Activated CD4-positive, alpha-beta memory T cell treated with anti-CD3 and anti-CD28 coated beads, Interleukin-2, amount 10 ng/mL, durations not matched to agents 7 days and 5 days (primary cell): Measurements from ENCODE around the gene SDK1. TPM values are rescaled to one million over a fixed set of nuclear protein-coding genes. Genes with fewer than 3 reads are reported as not detected.

Source experiments
- CTCF ChIA-PET: fragments of 350-600 bp; sonication (Branson Sonifier 250); formaldehyde crosslinking; loops from one replicate; lab custom pipeline; 2021; ENCODE audit warnings: antibody characterized with exemption, inconsistent platforms; lab: Charles Lee
- POLR2A ChIA-PET: fragments of 350-600 bp; sonication (Branson Sonifier 250); formaldehyde crosslinking; loops from one replicate; lab custom pipeline; 2021; ENCODE audit warnings: antibody characterized with exemption; lab: Charles Lee
- DNase-seq: peaks from one replicate; pipeline ENCODE4 v3.0.0-alpha.2; 2020
- H3K27ac Mint-ChIP-seq: one replicate; pipeline ENCODE4 v1.8.0; 2021; ENCODE audit warnings: mild to moderate bottlenecking, mixed read lengths
- H3K27me3 Mint-ChIP-seq: one replicate; pipeline ENCODE4 v1.8.0; 2021; ENCODE audit warnings: mixed read lengths
- H3K36me3 Mint-ChIP-seq: one replicate; pipeline ENCODE4 v1.8.0; 2021; ENCODE audit warnings: low read depth, mixed read lengths
- H3K4me1 Mint-ChIP-seq: one replicate; pipeline ENCODE4 v1.8.0; 2021; ENCODE audit warnings: mixed read lengths
- H3K4me3 Mint-ChIP-seq: one replicate; pipeline ENCODE4 v1.8.0; 2021; ENCODE audit warnings: mild to moderate bottlenecking, mixed read lengths
- H3K9me3 Mint-ChIP-seq: one replicate; pipeline ENCODE4 v1.8.0; 2021; ENCODE audit warnings: mixed read lengths
- total RNA-seq, 2 experiments: library from RNA; stranded (reverse); gene quantifications; one replicate each; pipeline ENCODE4 v1.2.3, GENCODE V29; 2021

The SDK1 gene
- total RNA-seq, 2 experiments from 2014 or later, result 0.03 to 0.05 TPM

DNA sequence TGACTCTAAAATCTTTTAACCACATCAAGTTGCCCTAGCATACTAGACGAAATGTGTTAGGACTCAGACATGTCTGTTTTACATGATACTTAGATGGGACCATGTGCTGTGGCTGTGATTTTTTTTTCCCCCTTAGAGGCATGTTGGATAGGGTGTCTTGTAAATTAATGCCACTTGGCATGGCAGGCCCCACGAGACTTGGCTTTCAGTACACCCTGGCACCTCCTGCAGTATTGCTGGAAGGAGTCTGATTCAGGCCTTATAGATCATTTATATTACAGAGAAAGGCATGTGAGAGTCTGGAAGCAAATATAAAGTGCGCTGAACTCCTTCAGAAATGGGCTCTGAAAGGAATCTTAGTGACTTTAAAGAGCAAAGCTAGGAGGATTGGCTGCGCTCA is 494.1 kb downstream of the SDK1 start:
- DNase-seq, result no peak
- Mint-ChIP-seq H3K27me3 (no peaks in the 10 kb centered on the region), H3K27ac (no peak overlapping the region), H3K36me3 (no peaks in the 10 kb centered on the region), H3K4me3 (no peak overlapping the region), H3K9me3 (no peaks in the 10 kb centered on the region), H3K4me1 (no peaks in the 10 kb centered on the region)
- POLR2A ChIA-PET, result no interaction called here
- CTCF ChIA-PET, result no interaction called here

DNA sequence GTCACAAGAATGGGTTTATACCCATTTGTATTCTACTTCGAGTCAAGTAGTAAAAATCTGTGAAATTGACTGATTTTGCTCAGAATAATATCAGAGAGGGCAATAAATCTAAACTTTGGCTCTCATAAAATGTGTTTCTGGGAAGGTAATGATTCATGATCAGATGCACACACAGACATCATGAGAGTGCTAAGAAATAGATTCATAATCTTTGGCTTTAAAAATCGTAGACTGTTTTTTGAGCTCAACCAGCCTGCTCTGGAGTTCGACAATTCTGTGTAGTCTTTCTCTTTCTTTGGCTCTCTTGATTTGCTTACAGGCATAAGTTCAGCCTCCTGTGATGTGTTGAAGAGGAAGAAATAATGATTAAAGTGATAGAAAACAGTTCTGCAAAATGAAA is 494.7 kb downstream of the SDK1 start:
- no peak for DNase-seq
- Mint-ChIP-seq H3K4me3 (no peak overlapping the region), H3K4me1 (no peaks in the 10 kb centered on the region), H3K27me3 (no peaks in the 10 kb centered on the region), H3K9me3 (no peaks in the 10 kb centered on the region), H3K36me3 (no peaks in the 10 kb centered on the region), H3K27ac (no peak overlapping the region)
- POLR2A ChIA-PET, result no interaction called here
- CTCF ChIA-PET, result no interaction called here

DNA sequence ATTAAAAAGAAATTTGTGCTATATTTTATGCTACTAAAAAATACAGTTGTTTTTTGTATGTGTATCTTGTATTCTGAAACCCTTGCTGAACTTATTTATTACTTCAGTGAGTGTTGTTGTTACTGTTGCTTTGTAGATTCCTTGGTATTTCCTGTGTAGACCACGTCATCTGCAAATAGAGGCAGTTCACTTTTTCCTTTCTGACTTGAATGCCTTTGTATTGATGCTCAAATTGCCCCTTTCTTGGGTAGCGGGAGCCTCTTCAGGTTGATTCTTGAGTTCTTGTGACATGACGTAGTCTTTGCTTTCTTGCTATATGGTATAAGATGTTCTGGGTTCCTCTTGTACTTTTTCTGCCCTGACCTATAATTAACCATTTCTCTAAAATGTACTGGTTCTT is 504.1 kb downstream of the SDK1 start:
- no peaks in the 10 kb centered on the region for H3K9me3 Mint-ChIP-seq

DNA sequence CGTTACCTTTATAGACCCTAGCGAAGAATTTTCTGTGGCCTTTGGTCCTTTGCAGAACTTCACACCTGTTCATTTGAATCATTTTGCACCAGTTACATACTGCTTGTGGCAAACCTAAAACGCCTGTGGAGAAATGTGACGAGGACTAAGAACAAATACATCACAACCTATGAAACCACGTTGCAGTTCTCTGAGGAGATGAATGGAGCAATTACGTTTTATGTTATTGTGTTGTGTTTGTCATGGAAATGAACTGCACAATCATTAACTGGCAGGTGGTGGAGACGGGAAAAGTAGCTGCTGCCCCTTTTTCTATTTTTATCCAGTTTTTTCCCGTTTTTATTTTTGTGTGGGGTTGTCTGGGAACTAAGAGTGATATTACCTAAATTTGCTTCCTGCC is 505.5 kb downstream of the SDK1 start:
- H3K27ac Mint-ChIP-seq, result no peak overlapping the region
- H3K4me3 Mint-ChIP-seq, result no peak overlapping the region
- peaks cover 3% of the 10 kb centered on the region for H3K27me3 Mint-ChIP-seq
- no peaks in the 10 kb centered on the region for H3K36me3 Mint-ChIP-seq
- no peaks in the 10 kb centered on the region for H3K4me1 Mint-ChIP-seq
- POLR2A ChIA-PET, result no interaction called here
- H3K9me3 Mint-ChIP-seq, result no peaks in the 10 kb centered on the region
- no peak for DNase-seq
- CTCF ChIA-PET, result no interaction called here

More for the DNA sequence above, 504.1 kb downstream of the SDK1 start:
- no peak for DNase-seq
- Mint-ChIP-seq H3K27ac (no peak overlapping the region), H3K4me1 (no peaks in the 10 kb centered on the region), H3K36me3 (no peaks in the 10 kb centered on the region), H3K4me3 (no peak overlapping the region), H3K27me3 (peaks cover 3% of the 10 kb centered on the region)
- POLR2A ChIA-PET, result no interaction called here
- CTCF ChIA-PET, result no interaction called here

DNA sequence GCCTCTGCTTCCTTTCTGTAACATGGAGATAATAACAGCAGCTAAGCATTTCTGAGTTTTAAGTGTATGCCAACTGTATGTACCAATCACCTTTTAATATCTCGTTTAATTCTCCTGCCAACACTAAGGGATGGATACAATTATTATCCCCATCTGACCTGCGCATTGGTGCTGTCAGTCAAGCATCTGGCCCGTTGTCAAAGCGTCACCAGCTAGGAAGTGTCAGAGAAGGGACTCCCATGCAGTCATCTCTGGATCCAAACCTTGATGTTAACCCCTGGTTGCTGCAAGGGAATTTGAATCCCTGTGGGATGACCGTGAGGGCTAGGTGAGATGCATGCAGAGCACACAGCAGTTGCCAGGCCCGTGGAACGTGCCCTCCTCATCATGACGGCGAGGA is 506.8 kb downstream of the SDK1 start:
- ChIA-PET POLR2A (no interaction called here), CTCF (no interaction called here)
- Mint-ChIP-seq H3K4me1 (no peaks in the 10 kb centered on the region), H3K4me3 (no peak overlapping the region), H3K9me3 (no peaks in the 10 kb centered on the region), H3K36me3 (no peaks in the 10 kb centered on the region), H3K27ac (no peak overlapping the region), H3K27me3 (peaks cover 3% of the 10 kb centered on the region)
- no peak for DNase-seq

DNA sequence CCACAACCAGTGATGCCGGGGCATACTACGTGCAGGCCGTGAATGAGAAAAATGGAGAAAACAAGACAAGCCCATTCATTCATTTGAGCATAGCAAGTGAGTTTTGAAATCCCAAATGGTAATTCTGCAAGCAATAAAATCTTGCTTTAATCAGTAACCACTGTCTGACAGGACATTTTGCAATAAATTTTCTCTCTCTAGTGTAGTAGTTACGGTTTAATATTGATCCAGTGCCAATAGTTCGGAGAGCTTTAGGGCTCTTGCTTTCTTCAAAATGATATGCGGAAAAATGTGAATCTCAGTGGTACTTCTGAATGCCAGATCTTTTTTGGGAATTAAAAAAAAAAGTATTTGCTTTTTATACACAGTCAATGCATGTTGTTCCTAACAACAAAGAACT is 520.4 kb downstream of the SDK1 start:
- CTCF ChIA-PET, result no interaction called here
- Mint-ChIP-seq H3K27ac (no peak overlapping the region), H3K9me3 (no peaks in the 10 kb centered on the region), H3K36me3 (no peaks in the 10 kb centered on the region), H3K4me3 (no peak overlapping the region), H3K4me1 (no peaks in the 10 kb centered on the region), H3K27me3 (no peaks in the 10 kb centered on the region)
- POLR2A ChIA-PET, result no interaction called here
- no peak for DNase-seq

DNA sequence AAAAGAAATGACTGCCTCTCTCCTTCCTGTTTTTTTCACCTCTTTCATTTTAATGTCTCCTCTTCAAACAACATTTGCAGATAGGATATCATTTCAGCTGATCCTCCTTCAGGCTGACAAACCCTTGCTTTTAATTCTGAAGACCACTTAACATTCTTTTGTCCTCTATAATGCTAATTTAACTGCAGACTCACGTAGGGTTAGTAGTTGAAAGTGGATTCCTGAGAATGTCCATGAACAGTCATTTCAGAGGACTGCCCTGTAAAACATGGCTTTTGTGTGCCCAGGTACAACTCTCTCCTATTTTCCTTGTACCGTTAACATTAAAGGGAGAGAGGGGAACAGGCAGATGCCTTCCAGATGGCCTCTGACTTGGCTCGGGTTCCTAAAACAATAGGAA is 524.4 kb downstream of the SDK1 start:
- Mint-ChIP-seq H3K9me3 (no peaks in the 10 kb centered on the region), H3K36me3 (no peaks in the 10 kb centered on the region), H3K4me1 (no peaks in the 10 kb centered on the region), H3K27ac (no peak overlapping the region), H3K4me3 (no peak overlapping the region), H3K27me3 (no peaks in the 10 kb centered on the region)
- ChIA-PET POLR2A (no interaction called here), CTCF (no interaction called here)
- DNase-seq, result no peak

DNA sequence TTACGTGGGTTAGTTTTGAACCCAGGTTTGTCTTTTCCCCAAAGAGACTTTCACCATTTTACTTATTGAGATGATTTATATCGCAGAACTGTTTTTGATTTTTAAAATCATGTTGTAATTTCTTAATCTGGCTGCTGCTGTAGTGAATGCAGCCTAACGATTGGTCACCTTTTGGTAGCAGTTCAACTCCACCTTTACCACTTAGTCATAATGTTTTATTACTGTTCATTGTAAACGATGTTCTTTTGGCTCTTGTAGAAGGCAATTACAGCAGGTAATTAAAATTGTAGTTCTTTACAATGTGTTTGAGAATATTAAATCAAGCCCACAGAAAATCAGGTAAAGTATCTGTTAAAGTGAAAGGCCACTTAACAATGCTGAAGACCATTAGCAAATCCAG is 531.1 kb downstream of the SDK1 start:
- Mint-ChIP-seq H3K27me3 (no peaks in the 10 kb centered on the region), H3K4me1 (no peaks in the 10 kb centered on the region), H3K4me3 (no peak overlapping the region), H3K9me3 (no peaks in the 10 kb centered on the region), H3K36me3 (no peaks in the 10 kb centered on the region), H3K27ac (no peak overlapping the region)
- ChIA-PET CTCF (no interaction called here), POLR2A (no interaction called here)
- DNase-seq, result no peak

DNA sequence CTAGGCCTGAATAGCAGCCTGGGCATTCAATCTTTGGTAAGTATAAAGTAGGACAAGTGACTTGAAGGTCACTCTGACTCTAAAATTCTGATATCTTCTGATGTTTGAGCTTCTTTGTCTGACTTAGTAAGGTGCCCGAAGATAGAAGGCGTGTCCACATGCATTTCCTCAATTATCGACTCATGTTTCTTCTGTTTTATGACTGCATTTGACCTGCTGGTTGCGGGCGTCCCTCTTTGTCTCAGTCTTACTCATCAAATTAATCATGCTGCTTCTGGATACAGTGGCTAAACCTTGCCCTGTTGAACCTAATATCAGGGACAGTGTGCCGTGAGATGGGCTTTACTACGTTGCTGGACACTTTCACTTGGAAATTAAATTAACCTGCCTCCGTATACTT is 534.1 kb downstream of the SDK1 start:
- H3K4me1 Mint-ChIP-seq, result no peaks in the 10 kb centered on the region
- no peak for DNase-seq
- H3K36me3 Mint-ChIP-seq, result no peaks in the 10 kb centered on the region
- ChIA-PET POLR2A (no interaction called here), CTCF (no interaction called here)
- peaks cover 4% of the 10 kb centered on the region for H3K27me3 Mint-ChIP-seq
- no peak overlapping the region for H3K27ac Mint-ChIP-seq
- H3K4me3 Mint-ChIP-seq, result no peak overlapping the region
- H3K9me3 Mint-ChIP-seq, result no peaks in the 10 kb centered on the region

DNA sequence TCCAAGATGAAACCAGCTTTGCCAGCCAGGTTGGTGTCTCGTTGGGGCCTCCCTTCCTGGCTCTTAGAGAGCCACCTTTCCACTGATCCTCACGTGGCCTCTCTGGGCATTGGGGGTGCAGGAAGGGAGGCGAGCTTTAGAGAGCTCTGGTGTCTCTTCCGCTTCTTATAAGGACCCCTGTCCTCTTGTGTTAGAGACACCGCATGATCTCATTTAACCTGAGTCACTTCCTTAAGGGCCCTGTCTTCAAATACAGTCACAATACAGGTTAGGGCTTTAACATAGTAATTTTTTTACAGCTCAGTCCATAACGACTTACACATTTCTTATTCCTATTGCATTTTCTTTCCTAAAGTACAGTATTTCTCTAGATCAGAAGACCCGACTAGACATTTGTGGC is 535.8 kb downstream of the SDK1 start:
- H3K4me3 Mint-ChIP-seq, result no peak overlapping the region
- H3K4me1 Mint-ChIP-seq, result no peaks in the 10 kb centered on the region
- H3K36me3 Mint-ChIP-seq, result no peaks in the 10 kb centered on the region
- H3K27me3 Mint-ChIP-seq, result peaks cover 4% of the 10 kb centered on the region
- no peaks in the 10 kb centered on the region for H3K9me3 Mint-ChIP-seq
- no peak overlapping the region for H3K27ac Mint-ChIP-seq
- ChIA-PET CTCF (no interaction called here), POLR2A (no interaction called here)
- DNase-seq, result no peak

DNA sequence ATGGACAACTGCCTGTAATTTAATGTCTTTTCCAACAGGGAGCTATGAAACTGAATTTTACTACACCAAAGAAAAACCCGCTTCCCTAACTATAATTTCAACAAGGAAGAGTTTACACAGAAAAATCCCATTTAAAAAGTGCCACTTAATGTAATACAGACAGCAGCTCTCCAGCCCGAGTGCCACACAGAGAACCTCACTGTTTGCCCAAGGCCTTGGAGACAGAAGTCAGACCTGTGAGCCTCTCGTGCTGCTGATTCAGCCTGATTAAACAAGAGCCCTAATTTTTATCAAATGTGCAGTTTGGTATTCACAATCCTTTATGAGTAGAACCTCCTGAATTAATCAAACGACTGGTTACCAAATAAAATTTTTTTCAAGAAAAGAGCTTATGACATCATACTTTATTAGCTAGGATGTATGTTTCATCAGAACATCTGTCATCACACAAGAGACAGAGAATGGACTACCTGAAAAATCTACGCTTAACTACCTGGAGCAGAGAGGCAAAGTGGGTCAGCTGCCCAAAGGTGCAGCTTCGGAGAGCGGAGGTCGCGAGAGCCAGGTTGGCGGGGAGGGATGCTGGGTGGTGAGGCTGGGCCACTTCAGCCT is 543.6 kb downstream of the SDK1 start:
- POLR2A ChIA-PET, result no interaction called here
- Mint-ChIP-seq H3K4me3 (no peak overlapping the region), H3K27ac (no peak overlapping the region), H3K9me3 (no peaks in the 10 kb centered on the region), H3K4me1 (no peaks in the 10 kb centered on the region), H3K36me3 (no peaks in the 10 kb centered on the region), H3K27me3 (no peaks in the 10 kb centered on the region)
- no peak for DNase-seq
- CTCF ChIA-PET, result no interaction called here

DNA sequence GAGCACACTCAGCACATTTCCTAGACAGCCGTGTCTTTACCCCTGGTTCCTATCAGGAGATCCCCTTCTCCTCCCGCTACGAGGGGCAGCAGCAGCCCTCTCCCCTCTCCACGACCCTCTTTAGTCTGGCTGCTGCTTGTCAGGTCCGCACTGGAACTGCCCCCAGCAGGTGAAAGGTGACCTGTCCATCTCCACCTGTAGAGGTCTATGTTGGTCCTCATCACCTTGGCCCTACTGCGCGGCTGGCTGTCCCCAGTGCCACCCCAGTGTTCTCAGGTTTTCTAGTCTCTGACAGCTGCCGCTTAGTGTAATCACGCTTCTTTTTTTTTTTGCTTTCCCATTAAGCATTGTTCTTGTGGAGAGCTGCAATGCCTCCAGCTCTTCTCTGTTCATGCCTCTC is 545.7 kb downstream of the SDK1 start:
- Mint-ChIP-seq H3K4me3 (no peak overlapping the region), H3K27ac (no peak overlapping the region), H3K9me3 (no peaks in the 10 kb centered on the region), H3K27me3 (no peaks in the 10 kb centered on the region), H3K36me3 (no peaks in the 10 kb centered on the region), H3K4me1 (no peaks in the 10 kb centered on the region)
- ChIA-PET CTCF (no interaction called here), POLR2A (no interaction called here)
- no peak for DNase-seq

DNA sequence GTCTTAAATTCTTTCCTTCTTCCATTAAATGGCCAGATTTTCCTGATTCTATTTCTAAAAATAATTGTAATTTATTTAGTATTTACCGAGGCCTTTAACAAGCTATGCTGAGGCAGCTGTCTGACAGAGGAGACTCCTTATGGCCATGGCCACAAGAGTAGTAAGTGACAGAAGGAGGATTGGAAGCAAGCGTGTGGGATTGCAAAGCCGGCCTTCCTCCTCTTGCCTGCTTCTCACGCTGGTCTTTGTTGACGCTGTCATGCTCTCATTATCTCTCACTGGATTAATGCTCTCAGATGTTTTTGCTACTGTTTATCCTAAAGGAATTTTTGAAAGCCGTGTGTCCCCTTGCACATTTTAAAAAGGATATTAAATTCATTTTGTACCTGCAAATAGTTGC is 546.3 kb downstream of the SDK1 start:
- no peak overlapping the region for H3K4me3 Mint-ChIP-seq
- H3K9me3 Mint-ChIP-seq, result no peaks in the 10 kb centered on the region
- no peaks in the 10 kb centered on the region for H3K4me1 Mint-ChIP-seq
- no peaks in the 10 kb centered on the region for H3K27me3 Mint-ChIP-seq
- CTCF ChIA-PET, result no interaction called here
- H3K36me3 Mint-ChIP-seq, result no peaks in the 10 kb centered on the region
- no peak for DNase-seq
- H3K27ac Mint-ChIP-seq, result no peak overlapping the region
- POLR2A ChIA-PET, result no interaction called here

DNA sequence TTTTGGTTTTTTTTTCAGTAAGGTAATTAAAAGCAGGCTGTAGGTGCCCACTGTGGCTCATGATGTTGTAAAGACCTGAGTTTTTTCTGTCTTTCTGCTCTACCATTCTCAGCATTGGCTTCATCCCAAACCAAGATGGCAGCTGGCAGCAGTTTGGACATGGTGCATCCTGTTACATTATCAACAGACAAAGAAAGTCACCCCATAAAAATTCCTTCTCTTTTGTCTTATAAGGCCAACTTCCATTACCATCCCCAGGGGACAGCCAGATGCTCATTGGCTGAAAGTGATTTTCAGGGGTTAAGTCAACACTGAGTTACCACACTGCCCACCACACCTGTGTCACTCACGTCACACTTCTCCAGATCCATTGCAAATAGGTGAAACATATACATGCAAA is 558.4 kb downstream of the SDK1 start:
- Mint-ChIP-seq H3K27me3 (peaks cover 3% of the 10 kb centered on the region), H3K4me3 (no peak overlapping the region), H3K27ac (no peak overlapping the region), H3K9me3 (no peaks in the 10 kb centered on the region), H3K4me1 (no peaks in the 10 kb centered on the region), H3K36me3 (no peaks in the 10 kb centered on the region)
- CTCF ChIA-PET, result no interaction called here
- POLR2A ChIA-PET, result no interaction called here
- DNase-seq, result no peak
